NCI-H2107 treated with DMSO at 0.1 percent for 48 hours (cell line): ENCODE measurements around the gene GP1BA.

Experiments
- DNase-seq: peaks from one replicate; lab custom pipeline; 2025; ENCODE audit not compliant: unreplicated experiment; lab: John Stamatoyannopoulos, UW

Gene GP1BA

DNA sequence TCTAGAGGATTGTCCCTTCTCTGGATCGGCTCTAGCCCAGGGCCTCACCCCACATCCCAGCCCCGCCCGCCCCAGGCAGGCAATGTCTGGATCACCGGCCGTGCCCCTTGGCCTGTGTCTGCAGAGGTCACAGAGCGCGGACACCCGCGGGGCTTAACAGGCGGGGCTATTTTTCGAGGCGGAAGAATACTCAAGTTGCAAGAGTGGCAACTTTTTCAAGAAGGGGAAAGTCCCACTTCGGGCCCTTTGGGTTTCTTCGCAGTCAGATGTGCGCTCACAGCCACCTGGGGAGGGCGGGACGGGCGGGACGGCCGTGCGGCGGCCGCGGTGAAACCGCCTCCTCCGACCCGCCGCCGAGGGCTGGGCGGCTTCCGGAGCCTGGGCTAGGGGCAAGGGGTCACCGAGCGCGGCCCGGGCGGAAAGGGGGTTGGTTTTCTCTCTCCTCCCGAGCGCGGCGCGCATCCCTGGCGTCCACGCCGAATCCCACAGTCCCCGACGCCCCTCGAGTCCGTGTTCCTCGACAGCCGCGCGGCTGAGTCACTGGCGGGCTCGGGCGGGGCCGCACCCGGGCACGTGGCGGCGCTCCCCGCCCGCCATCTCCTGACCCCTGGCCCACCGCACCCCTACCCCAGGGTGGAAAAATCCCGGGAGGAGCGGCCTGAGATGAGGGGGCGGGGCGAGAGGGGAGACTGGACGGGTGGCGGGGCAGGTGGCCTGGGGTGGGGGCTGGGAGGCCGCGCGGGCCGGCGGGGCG lies 17.4 kb downstream of the GP1BA start:
- no peak for DNase-seq

DNA sequence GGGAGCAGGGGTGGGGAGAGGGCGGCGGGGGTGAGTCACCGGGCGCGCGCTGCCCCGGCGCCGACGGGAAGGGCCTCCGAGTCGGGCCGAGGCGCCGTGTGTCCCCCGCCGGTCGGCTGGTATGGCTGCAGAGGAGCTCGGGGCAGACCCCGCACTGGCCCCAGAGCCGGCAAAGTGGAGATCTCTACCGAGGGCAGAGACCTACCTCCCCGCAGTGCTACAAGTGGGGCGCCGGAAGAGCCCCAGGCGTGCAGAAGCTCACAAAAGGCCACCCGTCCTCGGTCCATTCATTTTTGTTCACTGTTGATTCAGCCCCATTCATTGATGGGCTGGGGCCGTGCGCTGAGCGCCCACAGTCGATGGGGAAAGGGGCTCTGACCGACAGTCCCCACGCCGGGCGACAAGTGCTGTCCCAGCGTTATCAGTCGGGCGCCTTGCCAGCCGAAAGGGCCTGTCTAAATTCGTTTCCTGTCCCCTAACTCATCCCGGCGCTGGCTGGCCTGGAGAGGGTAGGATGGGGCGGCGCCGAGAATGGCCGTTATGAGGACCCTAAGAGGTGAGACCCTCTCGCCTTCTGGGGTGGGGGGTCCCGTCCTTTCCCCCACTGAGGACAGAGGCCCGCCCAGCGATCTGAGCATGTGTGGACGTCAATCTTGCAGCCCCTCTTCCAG lies 18.1 kb downstream of the GP1BA start:
- no peak for DNase-seq

DNA sequence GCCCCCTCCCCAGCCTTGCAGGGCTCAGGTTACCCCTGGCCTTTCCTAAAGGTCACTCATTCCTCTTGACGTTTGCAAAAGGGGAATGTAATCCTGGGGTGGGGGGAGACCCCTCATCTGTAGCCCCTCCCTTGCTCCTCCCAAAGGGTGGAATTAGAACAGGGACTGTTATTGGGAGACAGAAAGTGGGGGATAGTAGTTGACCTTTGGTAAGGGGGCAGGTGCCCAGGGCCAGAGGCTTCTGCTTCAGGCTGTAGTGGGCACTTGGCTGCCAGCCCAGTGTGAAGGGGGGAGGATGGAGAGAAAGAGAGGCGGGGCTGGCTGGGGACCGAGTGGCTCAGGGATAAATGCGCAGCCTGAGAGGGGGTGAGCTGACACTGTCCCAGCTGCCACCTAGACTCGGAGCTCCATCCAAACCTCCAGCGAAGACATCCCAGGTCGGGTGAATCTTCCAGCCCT lies 18.7 kb downstream of the GP1BA start, which contains the start of gene ENO3:
ENO3 (plus strand) TSS at position 374 of the 459 bp plus-strand sequence. CDS start 711 bp downstream, outside the sequence.
- no peak for DNase-seq

DNA sequence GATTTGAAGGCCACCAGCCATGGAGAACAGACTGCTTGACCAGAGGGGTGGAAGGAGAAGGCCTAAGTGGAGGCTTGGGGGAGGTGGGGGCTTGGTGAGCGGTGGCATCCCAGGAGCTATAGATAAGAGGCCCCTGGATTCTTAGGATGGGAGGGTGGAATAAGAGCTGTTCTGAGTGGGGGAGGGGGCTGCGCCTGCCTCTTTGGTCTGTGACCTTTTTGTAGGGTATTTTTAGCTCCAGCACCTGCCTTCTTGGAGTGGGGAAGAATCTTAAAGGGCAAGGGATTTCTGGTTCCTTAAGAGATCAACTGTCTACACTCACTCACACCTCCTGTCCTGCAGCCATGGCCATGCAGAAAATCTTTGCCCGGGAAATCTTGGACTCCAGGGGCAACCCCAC lies 19.4 kb downstream of the GP1BA start:
- no peak for DNase-seq

DNA sequence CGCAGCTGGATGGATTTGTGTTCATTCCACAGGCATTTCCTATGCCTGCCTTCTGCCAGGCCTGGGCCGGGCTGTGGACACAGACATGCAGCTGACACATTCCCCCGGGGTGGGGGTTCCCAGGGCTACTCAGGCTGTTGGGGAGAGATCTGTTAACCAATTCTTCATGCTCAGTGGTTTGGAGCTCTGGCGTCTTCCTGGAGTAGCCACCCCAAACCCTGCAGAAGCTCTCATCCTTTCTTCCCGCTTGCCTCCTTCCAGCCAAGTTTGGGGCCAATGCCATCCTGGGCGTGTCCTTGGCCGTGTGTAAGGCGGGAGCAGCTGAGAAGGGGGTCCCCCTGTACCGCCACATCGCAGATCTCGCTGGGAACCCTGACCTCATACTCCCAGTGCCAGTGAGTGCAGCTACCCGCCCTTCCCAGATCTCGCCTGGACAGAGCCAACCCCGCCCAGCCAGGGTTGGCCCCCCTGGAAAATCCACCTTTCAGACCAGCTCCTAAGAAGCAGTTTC lies 21.4 kb downstream of the GP1BA start:
- DNase-seq, result no peak

DNA sequence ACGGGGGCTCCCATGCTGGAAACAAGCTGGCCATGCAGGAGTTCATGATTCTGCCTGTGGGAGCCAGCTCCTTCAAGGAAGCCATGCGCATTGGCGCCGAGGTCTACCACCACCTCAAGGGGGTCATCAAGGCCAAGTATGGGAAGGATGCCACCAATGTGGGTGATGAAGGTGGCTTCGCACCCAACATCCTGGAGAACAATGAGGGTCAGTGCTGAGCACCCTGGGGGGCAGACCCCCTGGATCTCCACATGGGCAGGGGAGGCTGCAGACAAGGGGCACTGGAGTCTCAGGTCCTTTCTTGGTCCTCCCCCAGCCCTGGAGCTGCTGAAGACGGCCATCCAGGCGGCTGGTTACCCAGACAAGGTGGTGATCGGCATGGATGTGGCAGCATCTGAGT lies 23.0 kb downstream of the GP1BA start:
- DNase-seq, result no peak

DNA sequence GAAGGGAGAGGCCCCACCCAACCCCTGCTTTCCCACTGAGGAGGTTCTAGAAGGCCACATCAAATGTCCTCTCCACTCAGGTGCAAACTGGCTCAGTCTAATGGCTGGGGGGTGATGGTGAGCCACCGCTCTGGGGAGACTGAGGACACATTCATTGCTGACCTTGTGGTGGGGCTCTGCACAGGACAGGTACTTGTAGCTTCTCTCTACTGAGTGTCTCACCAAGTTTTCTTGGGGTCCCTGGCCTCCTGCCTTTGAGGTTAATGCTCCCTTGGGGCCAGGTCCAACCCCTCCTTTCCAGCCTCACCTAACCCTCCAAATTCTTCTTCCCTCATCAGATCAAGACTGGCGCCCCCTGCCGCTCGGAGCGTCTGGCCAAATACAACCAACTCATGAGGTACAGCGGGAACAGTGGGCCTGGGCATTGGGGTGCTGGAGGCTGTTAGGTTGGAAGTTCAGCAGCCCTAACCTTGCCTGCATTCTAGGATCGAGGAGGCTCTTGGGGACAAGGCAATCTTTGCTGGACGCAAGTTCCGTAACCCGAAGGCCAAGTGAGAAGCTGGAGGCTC lies 24.5 kb downstream of the GP1BA start:
- DNase-seq, result no peak

DNA sequence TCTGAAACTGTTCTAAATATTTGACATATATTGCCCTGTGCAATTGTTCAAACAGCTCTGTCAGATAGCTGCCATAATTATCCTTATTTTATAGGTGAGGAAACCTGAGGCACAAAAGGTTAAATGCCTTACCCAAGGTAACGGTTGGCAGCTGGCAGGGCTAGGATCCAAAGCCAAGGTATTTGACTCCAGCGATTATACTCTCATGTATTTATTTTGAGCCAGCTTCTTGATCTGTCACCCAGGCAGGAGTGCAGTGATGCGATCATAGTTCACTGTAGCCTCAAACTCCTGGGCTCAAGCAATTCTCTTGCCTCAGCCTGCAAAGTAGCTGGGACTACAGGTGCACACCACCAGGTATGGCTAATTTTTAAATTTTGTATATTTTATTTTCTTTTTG lies 26.0 kb downstream of the GP1BA start:
- DNase-seq, result peak; percentile 7

DNA sequence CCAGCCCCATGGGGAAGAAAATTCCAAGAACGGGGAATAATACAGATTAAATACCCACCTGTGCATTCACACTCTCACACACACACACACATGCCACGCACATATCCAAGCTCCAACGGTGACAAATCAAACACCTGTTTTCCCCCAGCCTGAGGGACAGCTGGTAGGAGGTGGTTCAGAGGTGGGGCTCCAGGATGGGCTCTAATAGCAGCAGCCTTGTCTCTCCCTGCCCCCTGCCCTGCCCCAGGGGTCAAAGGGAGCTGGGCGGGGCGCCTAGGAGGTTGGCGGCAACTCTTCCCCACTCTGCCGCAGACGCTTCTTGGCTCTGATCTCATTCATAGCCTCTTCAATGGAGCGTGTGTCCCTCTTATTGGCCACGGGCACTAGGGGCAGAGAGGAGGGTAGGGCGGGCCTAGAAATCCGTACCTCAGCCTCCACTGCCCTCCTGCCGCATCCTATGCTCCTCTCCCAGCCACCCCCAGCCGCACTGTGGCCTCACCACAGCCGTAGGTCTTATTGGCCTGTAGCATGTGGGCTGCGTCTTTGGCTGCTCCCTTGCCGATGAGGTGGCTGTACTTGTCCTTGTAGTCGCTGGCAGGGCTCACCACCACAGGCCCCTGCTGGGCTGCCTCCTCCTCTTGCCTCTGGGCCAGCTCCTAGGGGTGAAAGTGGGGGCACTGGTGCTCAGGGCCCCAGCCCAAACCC lies 27.3 kb downstream of the GP1BA start:
- DNase-seq, result no peak

DNA sequence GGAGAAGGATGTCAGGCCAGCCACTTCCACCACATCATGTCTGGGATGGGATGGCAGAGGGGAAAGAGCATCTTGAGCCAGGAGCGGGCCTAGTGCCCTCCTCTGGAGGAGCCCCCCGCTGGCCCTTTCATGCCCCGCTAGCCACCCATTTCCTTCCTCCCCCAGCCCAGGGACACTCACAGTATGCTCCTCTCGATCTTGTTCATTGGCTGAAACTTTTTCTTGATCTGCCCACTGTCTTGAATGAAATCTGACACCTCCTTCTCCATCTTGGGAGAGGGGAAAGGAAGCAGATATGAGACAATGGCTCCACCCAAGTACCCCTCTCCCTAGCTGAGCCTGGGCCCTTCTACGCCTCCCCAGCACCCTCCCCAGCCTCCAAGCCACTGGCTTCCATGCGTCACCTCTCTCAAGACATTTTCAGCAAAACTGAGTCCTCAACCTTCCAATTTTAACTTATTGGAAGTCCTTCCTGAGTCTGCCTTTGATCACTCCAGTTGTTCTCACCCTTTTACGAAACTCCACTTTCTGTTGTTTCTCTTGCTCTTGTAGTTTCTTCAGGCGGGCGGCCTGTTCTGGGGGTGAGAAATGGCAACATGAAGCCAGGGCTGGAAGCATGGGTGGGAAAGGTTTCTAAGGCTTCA lies 28.3 kb downstream of the GP1BA start:
- no peak for DNase-seq

DNA sequence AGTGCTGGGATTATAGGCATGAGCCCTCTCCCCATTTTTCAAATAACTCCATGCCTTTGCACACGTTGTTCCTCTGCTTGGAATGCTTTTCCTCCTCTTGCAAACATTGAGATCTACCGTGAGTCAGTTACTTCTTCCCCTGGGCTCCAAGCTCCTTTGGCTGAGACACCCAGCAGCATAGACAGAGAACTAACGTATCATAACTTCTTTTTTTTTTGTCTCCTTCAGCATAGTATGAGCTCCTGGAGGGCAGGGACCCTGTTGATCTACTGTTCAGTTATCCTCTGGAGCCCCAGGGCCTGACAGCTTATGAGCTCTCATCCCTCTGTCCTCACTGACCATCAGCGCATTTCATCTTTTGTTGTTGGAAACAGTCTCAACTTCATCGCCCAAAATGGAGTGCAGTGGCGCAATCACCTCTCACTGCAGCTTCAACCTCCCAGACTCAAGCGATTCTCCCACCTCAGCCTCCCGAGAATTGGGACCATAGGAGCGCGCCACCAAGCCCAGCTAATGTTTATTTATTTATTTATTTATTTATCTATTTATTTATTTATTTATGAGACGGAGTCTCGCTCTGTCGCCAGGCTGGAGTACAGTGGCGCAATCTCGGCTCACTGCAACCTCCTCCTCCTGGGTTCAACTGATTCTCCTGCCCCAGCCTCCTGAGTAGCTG lies 33.4 kb downstream of the GP1BA start:
- DNase-seq, result no peak

DNA sequence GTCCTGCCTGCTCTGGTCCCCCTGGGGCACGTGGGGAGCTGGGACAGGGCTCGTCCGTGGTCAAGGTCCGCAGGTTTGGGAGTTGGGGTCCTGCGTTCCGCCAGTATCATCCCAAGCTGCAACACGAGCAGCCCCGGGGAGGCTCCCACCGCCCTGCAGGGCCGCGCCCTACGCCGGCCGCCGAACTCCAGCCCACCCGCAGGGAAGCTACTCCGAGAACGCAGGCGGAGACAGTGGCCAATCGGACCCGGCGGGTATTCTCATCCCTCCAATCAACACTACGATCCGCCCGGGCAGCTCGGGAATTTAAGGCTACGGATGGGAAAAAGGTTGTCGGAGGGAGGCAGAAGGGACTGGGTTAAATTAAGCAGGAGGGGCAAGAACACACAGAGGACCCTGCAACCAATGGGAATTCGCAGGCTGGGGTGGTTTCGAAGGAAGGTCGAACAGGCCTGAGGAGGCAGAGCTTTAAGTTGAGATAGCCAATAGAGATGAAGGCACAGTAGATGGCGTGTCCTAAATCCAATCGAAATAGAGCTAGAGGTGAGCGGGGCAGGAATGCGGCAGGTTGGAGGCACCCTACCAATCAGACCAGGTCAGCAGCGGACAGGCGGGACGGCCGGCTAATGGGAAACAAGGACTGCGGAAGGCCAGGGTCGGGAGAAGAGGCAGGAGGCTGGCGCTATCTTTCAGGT lies 34.9 kb downstream of the GP1BA start:
- DNase-seq, result peak; percentile 97

DNA sequence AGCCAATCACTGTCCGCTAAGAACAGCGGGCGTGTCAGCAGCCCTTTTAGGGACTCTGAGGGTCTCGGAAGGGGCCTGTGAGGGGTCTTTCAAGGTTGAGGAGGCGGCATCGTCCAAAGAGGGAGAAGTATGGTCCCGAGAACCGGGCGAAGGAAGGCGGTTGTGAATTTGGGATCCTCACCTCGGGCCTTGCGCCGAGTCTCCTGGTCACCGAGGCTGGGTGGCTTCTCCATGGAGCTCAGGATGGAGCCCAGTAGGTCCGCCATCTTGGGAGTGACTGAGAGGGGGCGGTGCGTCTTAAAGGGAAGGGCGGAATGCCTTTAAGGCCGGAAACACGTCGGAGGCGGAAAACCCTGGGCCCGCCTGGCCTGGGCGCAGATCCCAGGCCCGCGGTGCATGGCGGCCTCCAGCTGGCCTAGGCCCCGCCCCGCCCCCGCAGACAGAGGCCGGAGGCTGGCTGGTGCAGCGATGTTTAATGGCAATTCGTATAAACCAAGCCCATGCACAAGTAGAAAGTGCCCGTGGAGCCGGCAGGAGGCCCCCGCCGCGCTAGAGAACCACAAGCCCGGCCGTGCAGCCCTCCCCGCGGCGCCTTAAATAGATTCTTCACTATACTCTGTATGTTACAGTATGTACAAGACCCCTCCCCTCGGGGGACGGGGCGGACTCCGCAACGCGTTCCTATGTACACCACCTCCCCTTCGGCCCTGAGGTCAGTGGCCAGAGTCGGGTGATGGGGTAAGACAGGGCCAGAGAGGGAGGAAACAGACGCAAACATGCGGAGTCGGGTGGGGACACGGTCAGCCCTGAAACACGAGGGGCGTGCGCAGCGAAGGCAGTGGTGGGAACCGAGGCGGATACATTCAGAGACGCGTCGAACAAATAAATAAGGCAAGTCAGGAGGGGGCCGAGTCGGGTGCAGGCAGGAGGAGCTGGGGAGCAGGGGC lies 35.7 kb downstream of the GP1BA start, which contains the start of gene SPAG7:
SPAG7 (minus strand) TSS at position 279 of the 947 bp plus-strand sequence; CDS start at position 266, 13 bp downstream.
- DNase-seq, result peak; percentile 72

DNA sequence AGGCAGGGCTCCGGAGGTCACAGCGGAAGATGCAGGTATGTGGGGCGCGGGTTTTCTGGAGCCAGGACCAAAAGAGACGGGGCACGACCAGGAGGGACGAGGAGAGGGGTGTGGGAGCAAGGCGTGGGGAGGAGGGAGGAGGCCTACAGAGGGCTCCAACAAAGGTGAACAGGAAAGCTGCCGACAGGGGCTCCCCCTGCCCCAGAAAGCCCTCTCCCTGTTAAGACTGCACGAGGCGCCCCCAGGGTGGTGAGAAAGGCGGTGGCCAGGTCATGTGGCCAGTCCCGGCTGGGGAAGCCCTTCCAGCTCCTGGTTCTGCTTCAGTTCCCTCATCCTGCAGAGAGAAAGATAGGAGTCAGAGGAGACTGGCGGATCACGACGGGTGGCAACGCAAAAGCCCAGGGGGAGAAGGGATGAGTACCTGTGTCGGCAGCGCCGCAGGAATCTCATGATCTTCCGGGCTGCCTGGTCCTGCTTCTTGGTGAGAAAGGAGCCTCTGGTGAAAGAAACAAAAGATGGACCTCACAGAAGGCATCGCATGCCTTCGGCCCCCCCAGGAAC lies 36.5 kb downstream of the GP1BA start:
- no peak for DNase-seq

DNA sequence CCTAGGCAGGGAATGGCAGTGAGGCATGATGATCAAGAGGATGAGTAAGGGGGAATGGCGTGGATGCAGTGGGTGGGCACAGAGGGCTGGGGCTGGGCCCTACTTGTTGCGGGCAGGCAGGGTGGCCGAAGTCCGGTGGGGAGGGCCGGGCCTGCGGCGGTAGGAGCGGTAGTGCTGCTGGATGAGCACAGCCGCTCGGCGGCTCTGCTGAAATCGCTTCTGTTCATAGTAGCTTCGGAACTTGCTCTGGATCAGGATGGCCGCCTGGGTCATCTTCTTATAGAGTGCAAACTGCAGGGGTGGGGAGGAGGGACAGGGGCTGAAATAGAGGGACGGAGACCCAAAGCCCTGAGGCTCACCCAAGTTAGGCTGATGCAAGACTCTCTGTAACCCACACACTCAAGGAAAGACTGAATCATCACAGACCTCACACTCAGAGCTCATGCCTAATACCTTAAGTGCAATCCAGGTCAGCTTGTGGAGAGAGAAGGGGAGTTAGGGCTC lies 37.0 kb downstream of the GP1BA start:
- DNase-seq, result no peak

DNA sequence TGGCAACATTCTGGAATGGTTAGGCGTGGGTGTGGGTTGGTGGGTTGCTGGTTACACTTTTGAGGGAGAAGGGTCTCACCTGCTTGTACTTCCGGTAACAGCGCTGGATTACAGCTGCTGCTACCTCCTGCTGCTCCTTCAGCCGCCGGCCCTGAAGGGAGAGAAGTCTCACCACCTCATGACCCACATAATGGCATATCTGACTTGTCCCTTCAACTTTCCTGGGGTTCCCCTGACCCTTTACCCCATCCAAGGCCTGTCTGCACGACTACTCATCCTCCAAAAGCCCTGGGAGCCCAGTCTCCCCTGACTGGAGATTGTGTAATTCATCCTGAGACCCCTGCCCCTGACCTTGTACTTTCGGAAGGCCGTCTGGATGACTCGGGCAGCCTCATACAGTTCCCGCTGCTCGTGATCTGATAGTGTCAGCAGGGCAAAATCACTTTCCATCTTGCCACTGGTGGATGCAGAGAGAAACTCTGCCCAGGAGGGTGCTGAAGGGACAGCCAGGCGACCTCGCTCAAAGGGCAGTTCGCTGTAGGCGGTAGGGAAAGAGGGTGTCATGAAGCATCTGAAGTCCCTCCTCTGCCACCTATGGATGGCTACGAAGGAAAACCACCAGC lies 37.6 kb downstream of the GP1BA start:
- no peak for DNase-seq

DNA sequence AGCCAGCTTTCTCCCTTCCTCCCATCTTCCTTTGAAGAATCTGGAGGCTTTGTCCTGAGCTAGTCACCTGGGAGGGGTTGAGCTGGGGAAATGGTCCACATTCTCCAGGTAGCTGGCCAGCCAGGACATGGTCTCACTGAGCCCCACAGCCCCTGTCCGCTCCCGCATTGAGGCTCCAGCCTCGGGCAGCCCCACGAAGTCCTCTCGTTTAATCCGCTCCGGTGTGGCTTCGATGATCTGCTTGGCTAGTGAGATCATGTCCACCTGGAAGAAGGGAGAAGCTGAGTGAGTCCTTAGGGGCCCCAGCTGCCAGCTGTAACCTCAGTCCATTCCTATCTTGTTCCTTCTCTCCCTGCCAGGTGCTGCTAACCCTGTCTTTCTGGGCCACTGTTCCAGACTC lies 38.2 kb downstream of the GP1BA start:
- DNase-seq, result no peak
